ENCODE data around the gene CSK. TPM values are rescaled to one million over a fixed set of nuclear protein-coding genes. Genes with fewer than 3 reads are reported as not detected.
A peak's percentile ranks its signal among the peaks of the same experiment; 100 is the strongest.
"Not testable (repeated sequence)": the region's sequence is repeated elsewhere in the genome, so short reads cannot be mapped to it uniquely, and the experiment has no call there.

The CSK gene
- 8.0 and 28.1 TPM in 2 replicates for total RNA-seq (ENCODE audit: low replicate concordance)

- DNase-seq (ENCODE audit: low read depth): peak; percentile 53
- peak within 1 kb of the TSS; percentile 92 for H3K4me3 ChIP-seq (ENCODE audit: low read depth, low read length)
- peak; percentile 56 for TF ChIP-seq CTCF (IDR thresholded peaks at IDR 0.05; ENCODE audit: insufficient read depth, low read length)
Observed at GRCh38 chr15:74781431-74782258, at the start of gene CSK. CSK (plus strand) TSS chr15:74782080; CDS start chr15:74798298, 16,218 bp downstream.

- H3K4me3 ChIP-seq (ENCODE audit: low read depth, low read length): no peak overlapping the region
- DNase-seq (ENCODE audit: low read depth): no peak
- TF ChIP-seq CTCF (IDR thresholded peaks at IDR 0.05; ENCODE audit: insufficient read depth, low read length): no peak
Observed at GRCh38 chr15:74732846-74733245, 49.0 kb upstream of the CSK start.

- no peak overlapping the region for H3K4me3 ChIP-seq (ENCODE audit: low read depth, low read length)
- TF ChIP-seq CTCF (IDR thresholded peaks at IDR 0.05; ENCODE audit: insufficient read depth, low read length): no peak
- no peak for DNase-seq (ENCODE audit: low read depth)
Observed at GRCh38 chr15:74733269-74733668, 48.6 kb upstream of the CSK start.

GRCh38 chr15:74735305-74735704 is 46.6 kb upstream of the CSK start:
- DNase-seq (ENCODE audit: low read depth): no peak
- no peak overlapping the region for H3K4me3 ChIP-seq (ENCODE audit: low read depth, low read length)
- TF ChIP-seq CTCF (IDR thresholded peaks at IDR 0.05; ENCODE audit: insufficient read depth, low read length): no peak

GRCh38 chr15:74738239-74738638 is 43.6 kb upstream of the CSK start:
- H3K4me3 ChIP-seq (ENCODE audit: low read depth, low read length); DNase-seq (ENCODE audit: low read depth): not testable (repeated sequence)

- no peak for TF ChIP-seq CTCF (IDR thresholded peaks at IDR 0.05; ENCODE audit: insufficient read depth, low read length)
- no peak for DNase-seq (ENCODE audit: low read depth)
- no peak overlapping the region for H3K4me3 ChIP-seq (ENCODE audit: low read depth, low read length)
Observed at GRCh38 chr15:74742422-74742821, 39.5 kb upstream of the CSK start.

GRCh38 chr15:74746389-74746788 is 35.5 kb upstream of the CSK start:
- H3K4me3 ChIP-seq (ENCODE audit: low read depth, low read length): no peak overlapping the region
- no peak for TF ChIP-seq CTCF (IDR thresholded peaks at IDR 0.05; ENCODE audit: insufficient read depth, low read length)
- no peak for DNase-seq (ENCODE audit: low read depth)

All from fibroblast of the aortic adventitia (primary cell).